Tibial nerve (tissue), 4 donors: ENCODE measurements around the gene ADGRB3.

Experiments
- EP300 ChIP-seq, 2 donors: sonication (generic); formaldehyde crosslinking; IDR thresholded peaks; one replicate each; pipeline ENCODE4 v1.6.1; 2017; ENCODE audit warnings: antibody characterized with exemption in 2 of 2, mild to moderate bottlenecking in 1 of 2
- POLR2A ChIP-seq, 2 donors: fragments of 450-650 bp; IDR thresholded peaks; one replicate each; pipeline ENCODE4 v1.6.1; 2017; ENCODE audit warnings: antibody characterized with exemption in 2 of 2, mild to moderate bottlenecking in 2 of 2, moderate library complexity in 2 of 2
- TF ChIP-seq, protein P1 (sequence below), 5 experiments: fragments of 200-600 bp in 3 of 5; fragments of 450-650 bp in 2 of 5; sonication (generic) in 3 of 5; IDR thresholded peaks; one replicate each; pipeline ENCODE4 v1.5.1; 2016 to 2019; ENCODE audit warnings: antibody characterized with exemption in 5 of 5, mild to moderate bottlenecking in 3 of 5, moderate library complexity in 2 of 5

DNA sequence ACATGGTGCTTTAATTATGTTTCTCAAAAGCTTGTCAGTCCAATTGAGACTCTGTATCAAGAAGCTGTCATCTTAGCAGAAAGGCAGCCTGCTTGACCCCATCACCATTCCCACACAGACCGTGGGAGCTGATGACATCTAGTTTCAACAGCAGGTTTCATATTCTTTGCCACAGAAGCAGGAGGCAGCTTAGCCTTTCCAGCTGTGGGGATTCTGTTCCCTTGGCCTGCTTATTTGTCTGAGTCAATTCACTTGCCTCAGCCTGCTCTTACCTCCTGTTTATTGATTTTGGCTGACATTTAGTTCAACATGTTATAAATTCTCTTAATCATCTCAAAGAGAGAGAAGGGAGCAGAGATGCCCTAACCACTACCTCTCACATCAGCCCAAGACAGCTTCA, 527.7 kb downstream of the ADGRB3 start:
- TF ChIP-seq, protein P1, sequence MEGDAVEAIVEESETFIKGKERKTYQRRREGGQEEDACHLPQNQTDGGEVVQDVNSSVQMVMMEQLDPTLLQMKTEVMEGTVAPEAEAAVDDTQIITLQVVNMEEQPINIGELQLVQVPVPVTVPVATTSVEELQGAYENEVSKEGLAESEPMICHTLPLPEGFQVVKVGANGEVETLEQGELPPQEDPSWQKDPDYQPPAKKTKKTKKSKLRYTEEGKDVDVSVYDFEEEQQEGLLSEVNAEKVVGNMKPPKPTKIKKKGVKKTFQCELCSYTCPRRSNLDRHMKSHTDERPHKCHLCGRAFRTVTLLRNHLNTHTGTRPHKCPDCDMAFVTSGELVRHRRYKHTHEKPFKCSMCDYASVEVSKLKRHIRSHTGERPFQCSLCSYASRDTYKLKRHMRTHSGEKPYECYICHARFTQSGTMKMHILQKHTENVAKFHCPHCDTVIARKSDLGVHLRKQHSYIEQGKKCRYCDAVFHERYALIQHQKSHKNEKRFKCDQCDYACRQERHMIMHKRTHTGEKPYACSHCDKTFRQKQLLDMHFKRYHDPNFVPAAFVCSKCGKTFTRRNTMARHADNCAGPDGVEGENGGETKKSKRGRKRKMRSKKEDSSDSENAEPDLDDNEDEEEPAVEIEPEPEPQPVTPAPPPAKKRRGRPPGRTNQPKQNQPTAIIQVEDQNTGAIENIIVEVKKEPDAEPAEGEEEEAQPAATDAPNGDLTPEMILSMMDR (IDR thresholded peaks at IDR 0.05) = no peak
- TF ChIP-seq POLR2A (IDR thresholded peaks at IDR 0.05) (no peak), EP300 (IDR thresholded peaks at IDR 0.05) (no peak)
